Measurements from ENCODE around the gene HAUS7.

GRCh38 chrX:153475751-153476281 lies 5.4 kb upstream of the HAUS7 start:
- no peak for TF ChIP-seq CTCF (IDR thresholded peaks at IDR 0.05; ENCODE audit: control extremely low read depth in 1 of 3, insufficient read depth in 1 of 3, low read depth in 1 of 3, low read length in 3 of 3)
- TF ChIP-seq HDAC2 (IDR thresholded peaks at IDR 0.05; ENCODE audit: borderline replicate concordance in 1 of 2, low read depth in 2 of 2, low read length in 2 of 2): no peak
